Muscle layer of duodenum (tissue), 2 donors: ENCODE data around the gene RCOR2.

ENCODE experiments used
- H3K27ac ChIP-seq: one replicate; pipeline ENCODE4 v1.7.0; 2013; ENCODE audit warnings: mild to moderate bottlenecking, low read length
- H3K27me3 ChIP-seq: one replicate; pipeline ENCODE4 v1.7.0; 2013; ENCODE audit warnings: low read depth, mild to moderate bottlenecking, control low read depth, low read length
- H3K36me3 ChIP-seq, 2 donors: one replicate each; pipeline ENCODE4 v1.7.0; 2013; ENCODE audit warnings: low read length in 2 of 2, control low read depth in 1 of 2, mild to moderate bottlenecking in 1 of 2; ENCODE audit not compliant: insufficient read depth in 2 of 2, control insufficient read depth in 1 of 2
- H3K4me1 ChIP-seq, 2 donors: one replicate each; pipeline ENCODE4 v1.7.0; 2013; ENCODE audit warnings: low read length in 2 of 2, mild to moderate bottlenecking in 2 of 2, control low read depth in 1 of 2, moderate library complexity in 1 of 2; ENCODE audit not compliant: insufficient read depth in 2 of 2, control insufficient read depth in 1 of 2
- H3K4me3 ChIP-seq, 2 donors: one replicate each; pipeline ENCODE4 v1.7.0; 2013; ENCODE audit warnings: low read length in 2 of 2, low read depth in 1 of 2, mild to moderate bottlenecking in 1 of 2
- H3K9me3 ChIP-seq, 2 donors: one replicate each; pipeline ENCODE4 v1.7.0; 2013; ENCODE audit warnings: low read length in 2 of 2, control low read depth in 1 of 2, mild to moderate bottlenecking in 1 of 2; ENCODE audit not compliant: control insufficient read depth in 1 of 2
- donor health status: healthy.

RCOR2 gene

DNA sequence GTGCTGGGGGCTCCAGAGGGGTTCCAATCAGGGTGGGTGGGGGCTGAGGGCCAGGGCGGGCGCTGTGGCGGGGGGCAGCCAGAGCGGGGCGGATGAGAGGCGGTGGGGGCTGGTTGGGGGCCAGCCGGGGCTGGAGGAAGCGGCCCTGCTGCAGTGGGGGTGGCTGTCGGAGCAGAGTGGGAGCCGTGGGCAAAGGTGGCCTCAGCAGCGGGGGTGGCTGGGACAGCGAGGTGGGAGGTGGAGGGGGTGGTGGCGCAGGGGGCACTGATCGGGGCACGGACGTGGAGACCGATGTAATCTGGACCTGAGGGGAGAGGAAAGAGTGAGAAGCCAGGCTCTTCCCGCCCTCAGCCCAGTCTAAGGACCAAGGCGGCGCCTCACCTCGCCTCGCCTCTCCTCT lies 5.1 kb downstream of the RCOR2 start:
- Histone ChIP-seq H3K4me1 (peaks cover 0 to 39% of the 10 kb centered on the region in 2 donors), H3K36me3 (peaks cover 7 to 18% of the 10 kb centered on the region in 2 donors), H3K4me3 (no peak overlapping the region), H3K27me3 (no peaks in the 10 kb centered on the region), H3K27ac (no peak overlapping the region), H3K9me3 (no peaks in the 10 kb centered on the region)

DNA sequence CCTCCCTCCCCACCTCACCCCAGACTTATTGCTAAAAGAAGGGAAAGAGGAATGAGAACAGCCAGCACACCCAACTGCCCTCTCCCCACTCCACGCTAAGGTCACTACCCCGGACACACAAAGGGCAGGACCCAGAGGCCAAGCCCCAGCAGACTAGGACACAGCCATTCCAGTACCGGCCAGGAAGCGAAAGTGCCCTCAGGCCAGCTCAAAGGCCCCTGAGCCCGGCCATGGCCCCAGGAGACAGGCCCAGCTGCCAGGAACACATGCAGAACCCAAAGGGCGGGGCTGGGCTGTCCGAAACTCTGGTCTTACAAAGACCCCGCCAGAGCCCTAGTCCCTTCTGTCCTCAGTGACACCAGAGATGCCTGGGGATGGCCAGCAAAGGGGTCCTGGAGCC lies 5.5 kb downstream of the RCOR2 start:
- peaks cover 0 to 39% of the 10 kb centered on the region in 2 donors for H3K4me1 ChIP-seq
- H3K4me3 ChIP-seq: no peak overlapping the region
- H3K36me3 ChIP-seq: peaks cover 7 to 19% of the 10 kb centered on the region in 2 donors
- H3K27me3 ChIP-seq: no peaks in the 10 kb centered on the region
- no peak overlapping the region for H3K27ac ChIP-seq
- H3K9me3 ChIP-seq: no peaks in the 10 kb centered on the region

DNA sequence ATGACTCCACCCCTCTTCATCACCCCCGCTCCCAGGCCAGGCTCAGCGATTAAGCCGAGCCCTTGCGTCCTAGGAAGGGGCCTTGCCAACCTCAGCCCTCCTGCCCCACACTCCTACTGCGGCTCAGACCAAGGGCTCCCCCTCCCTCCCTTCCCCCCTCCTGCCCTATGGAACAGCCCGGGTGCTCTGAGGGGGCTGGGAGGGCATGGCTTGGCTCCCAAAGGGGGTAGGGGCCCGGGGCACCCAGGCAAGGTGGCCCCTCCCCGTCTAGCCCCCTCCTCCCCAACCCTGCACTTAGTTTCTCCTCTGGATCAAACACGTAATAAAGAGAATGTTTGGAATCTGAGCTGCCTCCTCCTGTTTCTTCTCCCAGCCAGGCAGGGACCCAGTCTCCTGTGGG lies 6.3 kb downstream of the RCOR2 start:
- Histone ChIP-seq H3K4me1 (peaks cover 0 to 32% of the 10 kb centered on the region in 2 donors), H3K36me3 (peaks cover 7 to 23% of the 10 kb centered on the region in 2 donors), H3K27me3 (no peaks in the 10 kb centered on the region), H3K27ac (no peak overlapping the region), H3K4me3 (no peak overlapping the region), H3K9me3 (no peaks in the 10 kb centered on the region)

DNA sequence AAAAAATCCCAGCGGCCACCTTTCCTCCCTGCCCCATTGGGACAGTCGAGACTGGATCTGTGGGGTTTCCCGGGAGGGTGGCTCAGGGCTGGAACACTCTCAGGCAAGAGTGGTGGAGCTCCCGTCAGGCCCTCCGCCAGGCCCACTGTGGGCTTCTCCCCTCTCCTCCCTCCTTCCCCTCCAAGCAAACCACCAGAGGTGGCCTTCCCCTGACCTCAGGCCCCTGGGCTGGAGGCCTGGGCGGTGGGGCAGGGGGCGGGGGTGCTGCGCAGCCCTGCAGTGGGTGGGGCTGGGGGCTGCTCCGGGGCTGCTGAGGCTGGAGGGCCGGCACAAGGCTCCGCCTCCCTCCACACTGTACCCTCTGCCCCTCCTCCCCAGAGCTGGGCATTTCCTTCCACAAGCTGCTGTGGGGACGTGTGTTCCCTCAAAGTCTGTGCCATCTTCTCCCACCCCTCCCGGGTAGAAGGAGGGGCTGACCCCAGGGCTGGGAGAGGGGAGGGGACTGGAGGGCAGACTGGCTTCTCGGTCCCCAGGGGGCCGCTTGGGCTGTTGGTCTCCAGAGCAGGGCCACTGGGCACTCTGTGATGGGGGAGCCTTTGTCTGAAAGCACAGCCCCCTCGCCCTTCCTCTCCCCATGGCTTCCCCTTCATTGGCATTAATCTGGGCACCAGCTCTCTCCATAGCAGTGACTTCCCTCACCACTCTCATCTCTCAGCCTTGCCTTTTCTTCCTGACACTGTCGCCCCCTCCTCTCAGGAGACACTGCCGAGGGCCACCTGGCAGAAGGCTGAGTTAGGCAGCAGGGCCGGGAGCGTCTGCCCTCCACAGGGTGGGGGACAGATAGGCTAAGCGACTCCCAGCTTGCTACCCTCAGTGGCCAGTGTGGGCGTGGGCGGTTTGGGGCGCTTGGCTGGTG lies 7.1 kb downstream of the RCOR2 start:
- H3K4me1 ChIP-seq: peaks cover 0 to 32% of the 10 kb centered on the region in 2 donors

DNA sequence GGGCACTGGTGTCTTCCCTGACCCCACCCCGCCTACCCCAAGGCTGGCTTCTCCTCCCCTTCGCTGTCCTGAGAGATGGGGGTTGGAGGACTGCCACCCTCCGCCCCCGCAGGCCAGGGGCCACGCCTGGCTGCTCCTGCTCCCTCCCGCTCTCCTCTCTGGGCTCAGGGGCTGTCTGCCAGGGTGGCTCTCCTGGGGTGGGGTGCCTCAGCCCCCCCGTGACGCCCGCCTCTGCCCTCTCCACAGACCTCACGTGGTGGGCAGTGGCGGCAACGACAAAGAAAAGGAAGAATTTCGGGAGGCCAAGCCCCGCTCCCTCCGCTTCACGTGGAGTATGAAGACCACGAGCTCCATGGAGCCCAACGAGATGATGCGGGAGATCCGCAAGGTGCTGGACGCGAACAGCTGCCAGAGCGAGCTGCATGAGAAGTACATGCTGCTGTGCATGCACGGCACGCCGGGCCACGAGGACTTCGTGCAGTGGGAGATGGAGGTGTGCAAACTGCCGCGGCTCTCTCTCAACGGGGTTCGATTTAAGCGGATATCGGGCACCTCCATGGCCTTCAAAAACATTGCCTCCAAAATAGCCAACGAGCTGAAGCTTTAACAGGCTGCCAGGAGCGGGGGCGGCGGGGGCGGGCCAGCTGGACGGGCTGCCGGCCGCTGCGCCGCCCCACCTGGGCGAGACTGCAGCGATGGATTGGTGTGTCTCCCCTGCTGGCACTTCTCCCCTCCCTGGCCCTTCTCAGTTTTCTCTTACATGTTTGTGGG lies 8.1 kb downstream of the RCOR2 start:
- Histone ChIP-seq H3K9me3 (no peaks in the 10 kb centered on the region), H3K36me3 (peaks cover 18 to 41% of the 10 kb centered on the region in 2 donors), H3K4me1 (peaks cover 0 to 32% of the 10 kb centered on the region in 2 donors), H3K27ac (no peak overlapping the region), H3K27me3 (no peaks in the 10 kb centered on the region), H3K4me3 (no peak overlapping the region)

More for the DNA sequence above, 7.1 kb downstream of the RCOR2 start:
- no peak overlapping the region for H3K4me3 ChIP-seq
- no peaks in the 10 kb centered on the region for H3K9me3 ChIP-seq
- peaks cover 11 to 31% of the 10 kb centered on the region in 2 donors for H3K36me3 ChIP-seq
- H3K27ac ChIP-seq: no peak overlapping the region
- H3K27me3 ChIP-seq: no peaks in the 10 kb centered on the region

DNA sequence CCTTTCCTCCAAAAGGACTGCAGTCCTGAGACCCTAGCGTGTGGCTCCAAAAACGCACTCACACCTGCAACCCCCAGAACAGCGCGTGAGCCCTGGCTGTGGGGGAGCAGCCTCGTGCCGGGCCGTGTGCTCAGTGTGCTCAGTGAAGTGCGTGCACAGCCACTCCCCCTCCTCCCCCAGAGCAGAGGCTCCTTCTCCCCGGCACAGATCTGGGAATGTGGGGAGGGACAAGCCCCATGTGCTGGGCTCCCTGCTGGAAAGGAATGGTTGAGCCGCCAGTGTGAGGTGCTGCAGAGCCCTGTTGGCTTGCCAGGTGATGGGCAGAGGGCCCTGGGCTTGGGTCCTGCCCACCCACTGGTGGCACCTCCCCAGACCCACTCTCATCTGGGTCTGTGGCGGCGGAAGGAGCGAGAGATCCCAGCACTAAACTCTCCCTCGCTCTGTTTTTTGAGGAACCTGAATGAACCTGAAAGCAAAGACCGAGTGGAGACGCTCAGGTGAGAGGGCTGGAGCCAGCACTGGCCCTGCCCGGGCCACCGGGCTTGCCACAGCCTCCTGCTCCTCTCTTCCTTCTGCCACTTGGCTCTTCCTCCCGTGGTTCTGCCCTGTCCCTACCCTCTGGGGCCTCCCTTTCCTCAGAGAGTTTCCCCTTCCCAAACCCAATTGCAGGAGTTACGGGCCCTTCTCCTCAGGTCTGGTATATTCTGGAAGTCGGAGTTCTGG lies 9.0 kb downstream of the RCOR2 start:
- H3K4me3 ChIP-seq: no peak overlapping the region

DNA sequence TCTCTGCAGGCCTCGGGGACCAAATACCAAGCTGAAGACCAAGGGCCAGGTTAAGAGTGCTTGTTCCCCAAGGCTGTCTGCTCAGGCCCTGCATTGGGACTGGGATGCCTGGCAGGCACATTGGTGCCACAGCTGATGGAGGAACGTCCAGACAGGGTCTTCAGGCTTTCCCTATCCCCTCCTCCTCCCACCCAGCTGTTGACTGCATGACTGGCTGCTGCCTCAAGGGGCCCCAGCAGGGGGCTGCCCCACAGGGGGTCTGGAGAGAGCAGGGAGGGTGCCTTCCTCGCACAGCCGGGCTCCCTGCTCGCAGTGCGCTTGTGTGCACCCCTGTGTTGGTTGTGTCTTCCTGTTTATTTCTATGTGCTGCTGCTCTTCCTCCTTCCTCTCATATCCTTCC lies 9.9 kb downstream of the RCOR2 start:
- no peaks in the 10 kb centered on the region for H3K27me3 ChIP-seq
- peaks cover 34 to 59% of the 10 kb centered on the region in 2 donors for H3K36me3 ChIP-seq
- no peaks in the 10 kb centered on the region for H3K9me3 ChIP-seq
- peaks cover 0 to 32% of the 10 kb centered on the region in 2 donors for H3K4me1 ChIP-seq
- H3K27ac ChIP-seq: no peak overlapping the region
- no peak overlapping the region for H3K4me3 ChIP-seq

More for the DNA sequence above, 9.0 kb downstream of the RCOR2 start:
- Histone ChIP-seq H3K27me3 (no peaks in the 10 kb centered on the region), H3K9me3 (no peaks in the 10 kb centered on the region), H3K4me1 (peaks cover 0 to 32% of the 10 kb centered on the region in 2 donors), H3K27ac (no peak overlapping the region), H3K36me3 (peaks cover 25 to 50% of the 10 kb centered on the region in 2 donors)

DNA sequence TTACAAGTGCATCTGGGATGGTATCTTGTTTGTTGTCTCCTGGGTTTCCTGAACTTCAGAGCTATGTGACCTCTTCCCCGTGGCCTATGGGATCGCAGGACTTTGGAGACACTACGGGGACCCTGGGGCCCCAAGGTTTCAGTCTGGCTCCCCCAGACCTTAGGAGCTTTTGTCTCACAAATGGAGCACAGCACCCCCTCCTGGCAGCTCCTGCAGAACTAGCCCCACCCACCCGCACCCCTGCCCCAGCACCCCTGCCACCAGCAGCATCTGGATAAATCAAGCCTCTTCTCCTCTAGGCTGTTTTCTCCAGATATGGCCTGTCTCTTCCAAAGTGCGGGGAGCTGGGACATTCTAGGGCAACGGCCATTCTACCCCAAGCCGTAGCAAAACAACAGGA lies 10.4 kb downstream of the RCOR2 start:
- peaks cover 0 to 32% of the 10 kb centered on the region in 2 donors for H3K4me1 ChIP-seq
- no peaks in the 10 kb centered on the region for H3K27me3 ChIP-seq
- no peak overlapping the region for H3K4me3 ChIP-seq
- H3K36me3 ChIP-seq: peaks cover 38 to 64% of the 10 kb centered on the region in 2 donors
- no peak overlapping the region for H3K27ac ChIP-seq
- no peaks in the 10 kb centered on the region for H3K9me3 ChIP-seq

DNA sequence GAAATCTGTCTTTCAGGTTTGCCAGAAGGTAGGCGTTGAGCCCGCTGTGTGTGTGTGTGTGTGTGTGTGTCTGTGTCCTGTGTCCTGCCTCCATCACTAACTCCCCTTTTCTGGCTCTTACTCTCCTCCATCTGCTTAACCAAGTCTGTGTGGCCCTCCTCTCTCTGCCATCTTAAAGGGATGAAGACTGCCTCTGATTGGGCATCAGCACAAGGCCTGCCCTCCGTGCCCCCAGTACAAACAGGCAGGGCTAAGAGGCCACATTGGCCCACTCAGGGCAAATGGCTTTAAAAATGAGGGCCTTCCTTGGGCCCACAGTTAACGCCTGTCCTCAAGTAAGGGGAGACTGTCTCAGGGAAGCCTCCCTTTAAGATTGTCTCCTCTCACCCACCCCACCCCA lies 10.9 kb downstream of the RCOR2 start:
- no peak overlapping the region for H3K4me3 ChIP-seq
- peaks cover 40 to 67% of the 10 kb centered on the region in 2 donors for H3K36me3 ChIP-seq
- no peaks in the 10 kb centered on the region for H3K27me3 ChIP-seq
- H3K4me1 ChIP-seq: peaks cover 0 to 32% of the 10 kb centered on the region in 2 donors
- H3K9me3 ChIP-seq: no peaks in the 10 kb centered on the region
- no peak overlapping the region for H3K27ac ChIP-seq

DNA sequence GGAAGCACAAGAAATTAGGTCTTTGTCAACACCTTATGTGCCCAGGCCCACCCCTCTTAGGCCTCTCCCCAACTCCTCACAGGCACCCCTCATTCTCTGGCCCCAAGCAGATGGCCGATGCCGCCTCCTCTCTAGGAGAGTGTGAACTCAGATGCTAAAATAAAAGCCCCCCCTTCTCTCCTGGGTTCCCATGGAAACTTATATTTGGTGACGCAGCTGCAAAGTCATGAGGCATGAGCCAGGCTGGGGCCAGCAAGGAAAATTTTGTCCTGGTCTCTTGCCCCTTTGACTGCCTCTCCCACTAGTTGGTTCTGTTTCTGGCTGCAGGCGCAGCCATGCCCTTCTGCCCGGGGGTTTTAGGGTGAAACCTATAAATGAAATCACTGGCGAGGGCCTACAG lies 11.8 kb downstream of the RCOR2 start:
- H3K9me3 ChIP-seq: no peaks in the 10 kb centered on the region
- H3K36me3 ChIP-seq: peaks cover 49 to 76% of the 10 kb centered on the region in 2 donors
- H3K27me3 ChIP-seq: no peaks in the 10 kb centered on the region
- peaks cover 0 to 32% of the 10 kb centered on the region in 2 donors for H3K4me1 ChIP-seq
- H3K4me3 ChIP-seq: no peak overlapping the region
- no peak overlapping the region for H3K27ac ChIP-seq

DNA sequence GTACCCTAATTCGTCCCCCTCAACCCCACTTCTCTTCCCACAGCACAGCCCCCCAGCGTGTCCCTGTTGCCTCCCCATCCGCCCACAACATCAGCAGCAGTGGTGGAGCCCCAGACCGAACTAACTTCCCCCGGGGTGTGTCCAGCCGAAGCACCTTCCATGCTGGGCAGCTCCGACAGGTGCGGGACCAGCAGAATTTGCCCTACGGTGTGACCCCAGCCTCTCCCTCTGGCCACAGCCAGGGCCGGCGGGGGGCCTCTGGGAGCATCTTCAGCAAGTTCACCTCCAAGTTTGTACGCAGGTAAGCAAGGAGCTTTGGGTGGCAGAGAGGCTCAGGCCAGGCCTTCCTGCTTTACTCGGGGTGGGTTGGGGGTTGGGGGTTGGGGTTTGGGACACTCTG lies 12.2 kb downstream of the RCOR2 start:
- Histone ChIP-seq H3K4me1 (peaks cover 0 to 32% of the 10 kb centered on the region in 2 donors), H3K9me3 (no peaks in the 10 kb centered on the region), H3K27ac (no peak overlapping the region), H3K4me3 (no peak overlapping the region), H3K36me3 (peaks cover 53 to 80% of the 10 kb centered on the region in 2 donors), H3K27me3 (no peaks in the 10 kb centered on the region)
